Breast epithelium (tissue), 3 donors: ENCODE results near the gene XYLT1.

ENCODE experiments used
- CTCF ChIP-seq, 3 donors: fragments of 450-650 bp; IDR thresholded peaks; one replicate each; pipeline ENCODE4 v1.5.1; 2016 to 2017; ENCODE audit warnings: antibody characterized with exemption in 3 of 3, mild to moderate bottlenecking in 3 of 3, moderate library complexity in 3 of 3
- POLR2A ChIP-seq: fragments of 450-650 bp; IDR thresholded peaks from one replicate; pipeline ENCODE4 v1.6.1; 2016; ENCODE audit warnings: antibody characterized with exemption, mild to moderate bottlenecking, moderate library complexity
- POLR2AphosphoS5 ChIP-seq, 3 donors: sonication (generic); formaldehyde crosslinking; IDR thresholded peaks; one replicate each; pipeline ENCODE4 v1.6.1; 2017; ENCODE audit warnings: antibody characterized with exemption in 3 of 3

DNA sequence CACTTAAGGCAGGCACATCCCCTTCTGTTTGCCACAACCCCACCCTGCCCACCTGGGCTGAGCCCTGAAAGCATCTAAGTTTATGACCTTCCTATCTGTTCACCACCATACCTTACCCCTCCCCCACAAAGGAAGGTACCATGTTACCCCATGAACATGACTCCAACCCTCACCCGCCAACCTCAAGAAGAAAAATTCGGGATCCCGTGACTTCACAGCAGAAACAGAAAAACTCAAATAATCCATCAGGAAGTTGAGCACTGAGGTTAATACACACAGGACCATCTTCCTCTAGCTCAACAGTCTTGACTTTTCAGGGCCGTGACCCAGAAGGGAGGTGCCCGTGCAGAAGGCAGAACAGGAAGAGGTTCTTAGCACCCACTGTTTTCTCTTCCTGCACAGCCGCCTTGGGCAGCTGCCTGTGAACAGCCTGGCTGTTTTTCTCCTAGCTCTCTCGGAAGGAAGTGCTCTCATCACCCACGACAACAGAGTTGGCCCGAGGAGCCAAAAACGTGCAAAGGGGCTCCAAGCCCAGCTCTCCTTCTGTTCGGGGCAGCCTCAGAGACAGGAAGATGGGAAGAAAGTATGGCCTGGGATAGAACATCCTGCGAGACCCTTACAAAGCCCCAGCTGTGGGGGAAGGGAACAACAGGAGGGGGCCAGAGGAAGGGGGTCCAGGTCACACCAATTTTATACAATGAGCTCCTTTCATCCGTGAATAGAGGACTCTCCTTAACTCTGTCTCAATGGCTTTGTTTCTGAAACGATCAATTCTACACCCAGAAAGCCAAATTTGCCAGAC, 101.1 kb downstream of the XYLT1 start:
- no peak for TF ChIP-seq POLR2A
- TF ChIP-seq CTCF (IDR thresholded peaks at IDR 0.05) = no peak
- no peak for TF ChIP-seq POLR2AphosphoS5 (IDR thresholded peaks at IDR 0.05)
